ENCODE measurements around the gene CNTFR.
A peak's percentile ranks its signal among the peaks of the same experiment; 100 is the strongest.

The CNTFR gene

GRCh38 chr9:34611251-34611810 lies 21.8 kb upstream of the CNTFR start:
- Histone ChIP-seq H3K4ac (ENCODE audit: low read depth in 1 of 2, low read length in 2 of 2) (peak overlapping the region in 1 of 2 experiments; percentile 95), H3K4me1 (ENCODE audit: control insufficient read depth, insufficient read depth, low read depth, low read length) (peaks cover 13% of the 10 kb centered on the region), H2AK5ac (ENCODE audit: low read length, severe bottlenecking) (peak overlapping the region; percentile 33), H3K27ac (ENCODE audit: low read length, poor library complexity, severe bottlenecking) (no peak overlapping the region), H3K18ac (ENCODE audit: low read depth in 1 of 2, low read length in 2 of 2) (peak overlapping the region; percentile 46 to 87), H3K23ac (ENCODE audit: low read length in 2 of 2) (peak overlapping the region in 1 of 2 experiments; percentile 77), H3K9me3 (ENCODE audit: control insufficient read depth, low read length) (no peaks in the 10 kb centered on the region), H4K8ac (ENCODE audit: low read length) (peak overlapping the region; percentile 97), H3K79me1 (replicated peaks; ENCODE audit: low read length, poor library complexity, severe bottlenecking) (peaks cover 9% of the 10 kb centered on the region), H2BK5ac (ENCODE audit: low read depth, low read length, poor library complexity, severe bottlenecking) (no peak overlapping the region), H3K9ac (ENCODE audit: low read length) (peak overlapping the region; percentile 97), H2AFZ (ENCODE audit: low read depth, low read length) (peak overlapping the region; percentile 81), H3K36me3 (ENCODE audit: control insufficient read depth in 1 of 2, insufficient read depth in 2 of 2, low read depth in 1 of 2, low read length in 2 of 2) (peaks cover 29 to 33% of the 10 kb centered on the region in 2 experiments), H3K4me2 (ENCODE audit: low read length, poor library complexity, severe bottlenecking) (peak overlapping the region; percentile 81), H3K14ac (ENCODE audit: low read length in 2 of 2) (peak overlapping the region in 1 of 2 experiments; percentile 84), H2BK12ac (ENCODE audit: low read length in 2 of 2) (no peak overlapping the region), H2BK120ac (ENCODE audit: low read depth, low read length) (no peak overlapping the region), H3K27me3 (ENCODE audit: control insufficient read depth in 1 of 2, insufficient read depth in 1 of 2, low read length in 2 of 2) (peaks cover under 1 to 11% of the 10 kb centered on the region in 2 experiments), H2BK15ac (ENCODE audit: low read depth, poor library complexity, severe bottlenecking) (no peak overlapping the region), H3K4me3 (ENCODE audit: insufficient read depth in 1 of 2, low read depth in 1 of 2, low read length in 2 of 2) (peak overlapping the region; percentile 73 to 99), H4K91ac (ENCODE audit: low read length) (peak overlapping the region; percentile 47)
- WGBS, result 67% methylated on average over 10 of the region's 10 CpGs
- no peak for DNase-seq

- no peak overlapping the region for H2AFZ ChIP-seq (ENCODE audit: low read depth, low read length)
- H3K18ac ChIP-seq (ENCODE audit: low read depth in 1 of 2, low read length in 2 of 2), result no peak overlapping the region
- DNase-seq, result no peak
- H3K27me3 ChIP-seq (ENCODE audit: control insufficient read depth in 1 of 2, insufficient read depth in 1 of 2, low read length in 2 of 2), result peaks cover 7 to 18% of the 10 kb centered on the region in 2 experiments
- no peak overlapping the region for H3K4me2 ChIP-seq (ENCODE audit: low read length, poor library complexity, severe bottlenecking)
- H3K14ac ChIP-seq (ENCODE audit: low read length in 2 of 2), result no peak overlapping the region
- no peak overlapping the region for H2BK5ac ChIP-seq (ENCODE audit: low read depth, low read length, poor library complexity, severe bottlenecking)
- H4K91ac ChIP-seq (ENCODE audit: low read length), result no peak overlapping the region
- 97% methylated on average over 20 of the region's 20 CpGs for WGBS
- H2BK120ac ChIP-seq (ENCODE audit: low read depth, low read length), result no peak overlapping the region
- no peak overlapping the region for H4K8ac ChIP-seq (ENCODE audit: low read length)
- H3K23ac ChIP-seq (ENCODE audit: low read length in 2 of 2), result peak overlapping the region in 1 of 2 experiments; percentile 81
- no peak overlapping the region for H3K4ac ChIP-seq (ENCODE audit: low read depth in 1 of 2, low read length in 2 of 2)
- H3K4me3 ChIP-seq (ENCODE audit: insufficient read depth in 1 of 2, low read depth in 1 of 2, low read length in 2 of 2), result peak overlapping the region in 1 of 2 experiments; percentile 99
- H2BK12ac ChIP-seq (ENCODE audit: low read length in 2 of 2), result no peak overlapping the region
- no peak overlapping the region for H3K27ac ChIP-seq (ENCODE audit: low read length, poor library complexity, severe bottlenecking)
- peak overlapping the region; percentile 97 for H3K9ac ChIP-seq (ENCODE audit: low read length)
- H3K9me3 ChIP-seq (ENCODE audit: control insufficient read depth, low read length), result no peaks in the 10 kb centered on the region
- H3K4me1 ChIP-seq (ENCODE audit: control insufficient read depth, insufficient read depth, low read depth, low read length), result peaks cover 13% of the 10 kb centered on the region
- H3K36me3 ChIP-seq (ENCODE audit: control insufficient read depth in 1 of 2, insufficient read depth in 2 of 2, low read depth in 1 of 2, low read length in 2 of 2), result peaks cover 22 to 27% of the 10 kb centered on the region in 2 experiments
- no peak overlapping the region for H2BK15ac ChIP-seq (ENCODE audit: low read depth, poor library complexity, severe bottlenecking)
- H2AK5ac ChIP-seq (ENCODE audit: low read length, severe bottlenecking), result no peak overlapping the region
- H3K79me1 ChIP-seq (replicated peaks; ENCODE audit: low read length, poor library complexity, severe bottlenecking), result peaks cover 9% of the 10 kb centered on the region
These were observed 21.1 kb upstream of the CNTFR start for GRCh38 chr9:34610434-34611206.

GRCh38 chr9:34607331-34607730 lies 17.8 kb upstream of the CNTFR start:
- WGBS, result 56% methylated on average over 2 of the region's 2 CpGs
- no peak overlapping the region for H3K27ac ChIP-seq (ENCODE audit: low read length, poor library complexity, severe bottlenecking)
- no peak overlapping the region for H2BK15ac ChIP-seq (ENCODE audit: low read depth, poor library complexity, severe bottlenecking)
- H3K79me1 ChIP-seq (replicated peaks; ENCODE audit: low read length, poor library complexity, severe bottlenecking), result peaks cover 9% of the 10 kb centered on the region
- no peak overlapping the region for H2AK5ac ChIP-seq (ENCODE audit: low read length, severe bottlenecking)
- H3K4me1 ChIP-seq (ENCODE audit: control insufficient read depth, insufficient read depth, low read depth, low read length), result peaks cover 11% of the 10 kb centered on the region
- no peak overlapping the region for H3K4ac ChIP-seq (ENCODE audit: low read depth in 1 of 2, low read length in 2 of 2)
- DNase-seq, result no peak
- no peak overlapping the region for H3K9ac ChIP-seq (ENCODE audit: low read length)
- no peak overlapping the region for H3K4me3 ChIP-seq (ENCODE audit: insufficient read depth in 1 of 2, low read depth in 1 of 2, low read length in 2 of 2)
- peaks cover 0 to 6% of the 10 kb centered on the region in 2 experiments for H3K36me3 ChIP-seq (ENCODE audit: control insufficient read depth in 1 of 2, insufficient read depth in 2 of 2, low read depth in 1 of 2, low read length in 2 of 2)
- H3K9me3 ChIP-seq (ENCODE audit: control insufficient read depth, low read length), result no peaks in the 10 kb centered on the region
- no peak overlapping the region for H2BK5ac ChIP-seq (ENCODE audit: low read depth, low read length, poor library complexity, severe bottlenecking)
- H3K4me2 ChIP-seq (ENCODE audit: low read length, poor library complexity, severe bottlenecking), result no peak overlapping the region
- H3K14ac ChIP-seq (ENCODE audit: low read length in 2 of 2), result no peak overlapping the region
- no peak overlapping the region for H2AFZ ChIP-seq (ENCODE audit: low read depth, low read length)
- H3K23ac ChIP-seq (ENCODE audit: low read length in 2 of 2), result no peak overlapping the region
- no peak overlapping the region for H4K91ac ChIP-seq (ENCODE audit: low read length)
- no peak overlapping the region for H2BK12ac ChIP-seq (ENCODE audit: low read length in 2 of 2)
- H3K27me3 ChIP-seq (ENCODE audit: control insufficient read depth in 1 of 2, insufficient read depth in 1 of 2, low read length in 2 of 2), result peaks cover 20 to 21% of the 10 kb centered on the region in 2 experiments
- no peak overlapping the region for H4K8ac ChIP-seq (ENCODE audit: low read length)
- H2BK120ac ChIP-seq (ENCODE audit: low read depth, low read length), result no peak overlapping the region
- H3K18ac ChIP-seq (ENCODE audit: low read depth in 1 of 2, low read length in 2 of 2), result no peak overlapping the region

GRCh38 chr9:34606905-34607304 lies 17.4 kb upstream of the CNTFR start:
- no peak overlapping the region for H3K18ac ChIP-seq (ENCODE audit: low read depth in 1 of 2, low read length in 2 of 2)
- peaks cover 9% of the 10 kb centered on the region for H3K79me1 ChIP-seq (replicated peaks; ENCODE audit: low read length, poor library complexity, severe bottlenecking)
- no peak overlapping the region for H2AFZ ChIP-seq (ENCODE audit: low read depth, low read length)
- no peak for DNase-seq
- no peak overlapping the region for H3K23ac ChIP-seq (ENCODE audit: low read length in 2 of 2)
- no peak overlapping the region for H2BK120ac ChIP-seq (ENCODE audit: low read depth, low read length)
- H2AK5ac ChIP-seq (ENCODE audit: low read length, severe bottlenecking), result no peak overlapping the region
- H3K36me3 ChIP-seq (ENCODE audit: control insufficient read depth in 1 of 2, insufficient read depth in 2 of 2, low read depth in 1 of 2, low read length in 2 of 2), result peaks cover 0 to 6% of the 10 kb centered on the region in 2 experiments
- WGBS, result 80% methylated on average over 3 of the region's 3 CpGs
- H2BK12ac ChIP-seq (ENCODE audit: low read length in 2 of 2), result no peak overlapping the region
- no peaks in the 10 kb centered on the region for H3K9me3 ChIP-seq (ENCODE audit: control insufficient read depth, low read length)
- H3K4ac ChIP-seq (ENCODE audit: low read depth in 1 of 2, low read length in 2 of 2), result no peak overlapping the region
- peaks cover 20 to 25% of the 10 kb centered on the region in 2 experiments for H3K27me3 ChIP-seq (ENCODE audit: control insufficient read depth in 1 of 2, insufficient read depth in 1 of 2, low read length in 2 of 2)
- peaks cover 9% of the 10 kb centered on the region for H3K4me1 ChIP-seq (ENCODE audit: control insufficient read depth, insufficient read depth, low read depth, low read length)
- no peak overlapping the region for H4K91ac ChIP-seq (ENCODE audit: low read length)
- H2BK5ac ChIP-seq (ENCODE audit: low read depth, low read length, poor library complexity, severe bottlenecking), result no peak overlapping the region
- H2BK15ac ChIP-seq (ENCODE audit: low read depth, poor library complexity, severe bottlenecking), result no peak overlapping the region
- no peak overlapping the region for H3K4me2 ChIP-seq (ENCODE audit: low read length, poor library complexity, severe bottlenecking)
- H3K4me3 ChIP-seq (ENCODE audit: insufficient read depth in 1 of 2, low read depth in 1 of 2, low read length in 2 of 2), result no peak overlapping the region
- no peak overlapping the region for H3K27ac ChIP-seq (ENCODE audit: low read length, poor library complexity, severe bottlenecking)
- H3K14ac ChIP-seq (ENCODE audit: low read length in 2 of 2), result no peak overlapping the region
- H4K8ac ChIP-seq (ENCODE audit: low read length), result no peak overlapping the region
- no peak overlapping the region for H3K9ac ChIP-seq (ENCODE audit: low read length)

All from mesenchymal stem cell (in vitro differentiated cells and primary cell).